ENCODE measurements around the gene HAX1. TPM values are rescaled to one million over a fixed set of nuclear protein-coding genes. Genes with fewer than 3 reads are reported as not detected.

HAX1 gene
- polyA plus RNA-seq, 1 donor from 2014 or later: 126 TPM

DNA sequence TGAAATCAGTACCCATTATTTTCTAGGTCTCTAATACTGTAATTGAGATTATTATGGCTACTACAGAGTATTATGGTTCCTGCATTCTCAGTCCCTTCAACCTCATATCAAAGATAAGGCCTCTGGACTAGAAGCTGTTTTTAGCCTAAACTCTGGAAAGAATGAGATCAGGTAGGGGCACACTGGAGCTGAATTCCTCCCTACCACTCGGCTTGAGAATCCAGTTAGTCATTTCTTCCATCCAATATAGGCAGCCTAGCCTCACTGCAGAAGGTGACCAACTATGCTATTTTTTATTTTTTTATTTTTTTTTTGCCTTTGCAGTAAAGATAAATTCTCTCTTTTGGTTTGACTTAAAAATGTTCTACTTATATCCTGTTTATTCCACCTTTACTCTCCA is 8.0 kb upstream of the HAX1 start:
- no peak overlapping the region for H3K27ac ChIP-seq (ENCODE audit: low read length)
- TF ChIP-seq MXI1 (conservative IDR thresholded peaks at IDR 0.05; ENCODE audit: poor library complexity, severe bottlenecking): no peak
- TF ChIP-seq EZH2 (IDR thresholded peaks at IDR 0.05; ENCODE audit: borderline replicate concordance, insufficient read depth, low read length, poor library complexity, severe bottlenecking): no peak
- TF ChIP-seq, protein P1, sequence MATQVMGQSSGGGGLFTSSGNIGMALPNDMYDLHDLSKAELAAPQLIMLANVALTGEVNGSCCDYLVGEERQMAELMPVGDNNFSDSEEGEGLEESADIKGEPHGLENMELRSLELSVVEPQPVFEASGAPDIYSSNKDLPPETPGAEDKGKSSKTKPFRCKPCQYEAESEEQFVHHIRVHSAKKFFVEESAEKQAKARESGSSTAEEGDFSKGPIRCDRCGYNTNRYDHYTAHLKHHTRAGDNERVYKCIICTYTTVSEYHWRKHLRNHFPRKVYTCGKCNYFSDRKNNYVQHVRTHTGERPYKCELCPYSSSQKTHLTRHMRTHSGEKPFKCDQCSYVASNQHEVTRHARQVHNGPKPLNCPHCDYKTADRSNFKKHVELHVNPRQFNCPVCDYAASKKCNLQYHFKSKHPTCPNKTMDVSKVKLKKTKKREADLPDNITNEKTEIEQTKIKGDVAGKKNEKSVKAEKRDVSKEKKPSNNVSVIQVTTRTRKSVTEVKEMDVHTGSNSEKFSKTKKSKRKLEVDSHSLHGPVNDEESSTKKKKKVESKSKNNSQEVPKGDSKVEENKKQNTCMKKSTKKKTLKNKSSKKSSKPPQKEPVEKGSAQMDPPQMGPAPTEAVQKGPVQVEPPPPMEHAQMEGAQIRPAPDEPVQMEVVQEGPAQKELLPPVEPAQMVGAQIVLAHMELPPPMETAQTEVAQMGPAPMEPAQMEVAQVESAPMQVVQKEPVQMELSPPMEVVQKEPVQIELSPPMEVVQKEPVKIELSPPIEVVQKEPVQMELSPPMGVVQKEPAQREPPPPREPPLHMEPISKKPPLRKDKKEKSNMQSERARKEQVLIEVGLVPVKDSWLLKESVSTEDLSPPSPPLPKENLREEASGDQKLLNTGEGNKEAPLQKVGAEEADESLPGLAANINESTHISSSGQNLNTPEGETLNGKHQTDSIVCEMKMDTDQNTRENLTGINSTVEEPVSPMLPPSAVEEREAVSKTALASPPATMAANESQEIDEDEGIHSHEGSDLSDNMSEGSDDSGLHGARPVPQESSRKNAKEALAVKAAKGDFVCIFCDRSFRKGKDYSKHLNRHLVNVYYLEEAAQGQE (IDR thresholded peaks at IDR 0.05; ENCODE audit: borderline replicate concordance): no peak
- TF ChIP-seq, protein P2, sequence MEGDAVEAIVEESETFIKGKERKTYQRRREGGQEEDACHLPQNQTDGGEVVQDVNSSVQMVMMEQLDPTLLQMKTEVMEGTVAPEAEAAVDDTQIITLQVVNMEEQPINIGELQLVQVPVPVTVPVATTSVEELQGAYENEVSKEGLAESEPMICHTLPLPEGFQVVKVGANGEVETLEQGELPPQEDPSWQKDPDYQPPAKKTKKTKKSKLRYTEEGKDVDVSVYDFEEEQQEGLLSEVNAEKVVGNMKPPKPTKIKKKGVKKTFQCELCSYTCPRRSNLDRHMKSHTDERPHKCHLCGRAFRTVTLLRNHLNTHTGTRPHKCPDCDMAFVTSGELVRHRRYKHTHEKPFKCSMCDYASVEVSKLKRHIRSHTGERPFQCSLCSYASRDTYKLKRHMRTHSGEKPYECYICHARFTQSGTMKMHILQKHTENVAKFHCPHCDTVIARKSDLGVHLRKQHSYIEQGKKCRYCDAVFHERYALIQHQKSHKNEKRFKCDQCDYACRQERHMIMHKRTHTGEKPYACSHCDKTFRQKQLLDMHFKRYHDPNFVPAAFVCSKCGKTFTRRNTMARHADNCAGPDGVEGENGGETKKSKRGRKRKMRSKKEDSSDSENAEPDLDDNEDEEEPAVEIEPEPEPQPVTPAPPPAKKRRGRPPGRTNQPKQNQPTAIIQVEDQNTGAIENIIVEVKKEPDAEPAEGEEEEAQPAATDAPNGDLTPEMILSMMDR (IDR thresholded peaks at IDR 0.05; ENCODE audit: poor library complexity, severe bottlenecking): no peak
- TF ChIP-seq POLR2AphosphoS5 (IDR thresholded peaks at IDR 0.05): no peak
- no peak for TF ChIP-seq SMC3 (conservative IDR thresholded peaks at IDR 0.05; ENCODE audit: poor library complexity)
- TF ChIP-seq EP300 (conservative IDR thresholded peaks at IDR 0.05; ENCODE audit: poor library complexity, severe bottlenecking): no peak
- no peak for TF ChIP-seq RAD21 (conservative IDR thresholded peaks at IDR 0.05)
- no peaks in the 10 kb centered on the region for H3K9me2 ChIP-seq (ENCODE audit: insufficient read depth, low read length)
- no peaks in the 10 kb centered on the region for H3K9me3 ChIP-seq (ENCODE audit: low read length)
- H3K4me3 ChIP-seq (ENCODE audit: low read length): no peak overlapping the region
- H3F3A ChIP-seq (ENCODE audit: insufficient read depth, low read length, poor library complexity, severe bottlenecking): no peaks in the 10 kb centered on the region
- H3K4me2 ChIP-seq (ENCODE audit: low read length): no peak overlapping the region
- peaks cover 33% of the 10 kb centered on the region for H3K36me3 ChIP-seq (ENCODE audit: insufficient read depth, low read length)
- H4K20me1 ChIP-seq (ENCODE audit: insufficient read depth): peaks cover 4% of the 10 kb centered on the region
- H3K79me2 ChIP-seq (replicated peaks; ENCODE audit: insufficient read depth, low read length): no peaks in the 10 kb centered on the region
- no peak overlapping the region for H3K9ac ChIP-seq (ENCODE audit: low read length)
- H2AFZ ChIP-seq (ENCODE audit: low read depth, low read length): no peak overlapping the region
- no peaks in the 10 kb centered on the region for H3K27me3 ChIP-seq (ENCODE audit: insufficient read depth, low read depth, low read length)

DNA sequence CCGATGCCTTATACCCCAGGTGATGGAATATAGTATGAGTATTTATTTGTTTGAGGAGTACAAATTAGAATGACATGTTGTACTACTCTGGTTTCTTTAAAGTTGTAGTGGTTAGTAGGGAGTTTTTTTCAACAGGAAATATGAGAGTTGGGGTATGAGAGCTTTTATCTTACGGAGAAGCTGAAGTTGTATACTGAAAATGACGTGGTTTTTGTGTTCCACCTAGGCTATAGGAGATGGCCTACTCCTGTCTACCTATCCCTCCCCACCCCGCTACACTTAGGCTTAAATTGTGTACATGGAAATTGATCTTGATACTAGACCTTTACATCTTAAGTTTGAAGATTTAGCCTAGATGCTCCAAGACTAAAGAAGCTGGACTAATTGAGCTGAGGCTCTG is 6.8 kb upstream of the HAX1 start:
- Histone ChIP-seq H4K20me1 (ENCODE audit: insufficient read depth) (peaks cover 4% of the 10 kb centered on the region), H3F3A (ENCODE audit: insufficient read depth, low read length, poor library complexity, severe bottlenecking) (no peaks in the 10 kb centered on the region), H3K36me3 (ENCODE audit: insufficient read depth, low read length) (peaks cover 23% of the 10 kb centered on the region), H2AFZ (ENCODE audit: low read depth, low read length) (no peak overlapping the region), H3K4me3 (ENCODE audit: low read length) (no peak overlapping the region), H3K27ac (ENCODE audit: low read length) (no peak overlapping the region), H3K9me2 (ENCODE audit: insufficient read depth, low read length) (no peaks in the 10 kb centered on the region), H3K79me2 (replicated peaks; ENCODE audit: insufficient read depth, low read length) (no peaks in the 10 kb centered on the region), H3K4me2 (ENCODE audit: low read length) (no peak overlapping the region), H3K27me3 (ENCODE audit: insufficient read depth, low read depth, low read length) (no peaks in the 10 kb centered on the region), H3K9me3 (ENCODE audit: low read length) (no peaks in the 10 kb centered on the region), H3K9ac (ENCODE audit: low read length) (no peak overlapping the region)
- TF ChIP-seq TAF1 (IDR thresholded peaks at IDR 0.05; ENCODE audit: low read depth) (no peak), SMC3 (conservative IDR thresholded peaks at IDR 0.05; ENCODE audit: poor library complexity) (no peak), RAD21 (conservative IDR thresholded peaks at IDR 0.05) (no peak), POLR2AphosphoS5 (IDR thresholded peaks at IDR 0.05) (no peak), EP300 (conservative IDR thresholded peaks at IDR 0.05; ENCODE audit: poor library complexity, severe bottlenecking) (no peak), EZH2 (IDR thresholded peaks at IDR 0.05; ENCODE audit: borderline replicate concordance, insufficient read depth, low read length, poor library complexity, severe bottlenecking) (no peak), MXI1 (conservative IDR thresholded peaks at IDR 0.05; ENCODE audit: poor library complexity, severe bottlenecking) (no peak)
- TF ChIP-seq, protein P1 (IDR thresholded peaks at IDR 0.05; ENCODE audit: borderline replicate concordance): no peak
- TF ChIP-seq, protein P2 (IDR thresholded peaks at IDR 0.05; ENCODE audit: poor library complexity, severe bottlenecking): no peak
